SH-SY5Y (cell line): ENCODE measurements around the gene LMF1.

ENCODE experiments used
- GATA2 ChIP-seq: IDR thresholded peaks from 2 replicates; pipeline ENCODE4 v1.6.1; 2011; ENCODE audit warnings: mild to moderate bottlenecking, low read depth, low read length
- GATA3 ChIP-seq: IDR thresholded peaks from 2 replicates; pipeline ENCODE4 v1.6.1; 2011; ENCODE audit warnings: low read depth, mild to moderate bottlenecking, low read length, moderate library complexity

GRCh38 chr16:886802-887731 is 83.7 kb downstream of the LMF1 start:
- TF ChIP-seq GATA2 (no peak), GATA3 (no peak)
